ENCODE results near the gene USP10. TPM values are rescaled to one million over a fixed set of nuclear protein-coding genes. Genes with fewer than 3 reads are reported as not detected.

The USP10 gene
- total RNA-seq, 2 donors from 2014 or later = 148 to 149 TPM

DNA sequence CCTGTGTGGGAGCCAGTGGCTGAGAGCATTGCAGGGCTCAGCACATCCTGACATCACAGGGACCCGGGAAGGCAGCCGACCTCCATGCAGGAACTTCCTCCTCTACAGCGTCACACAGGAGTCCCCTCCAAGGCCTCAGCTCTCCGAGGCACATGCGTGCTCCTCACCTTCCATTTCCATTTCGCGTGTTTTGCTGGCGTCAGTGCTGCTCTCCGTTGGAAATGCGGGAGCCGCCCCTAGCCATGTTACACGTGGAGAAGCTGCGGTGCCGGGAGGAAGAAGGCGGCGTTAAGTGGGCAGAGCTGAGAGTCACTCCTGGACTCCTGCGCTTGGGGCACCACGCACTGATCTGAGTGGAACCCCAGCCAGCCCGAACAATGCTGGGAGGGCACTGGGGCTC, 94.8 kb downstream of the USP10 start:
- H3K27ac ChIP-seq (ENCODE audit: low read depth, low read length) = no peak overlapping the region
- H3K9ac ChIP-seq (ENCODE audit: extremely low read depth, low read length, poor library complexity, severe bottlenecking) = no peak overlapping the region
- no peaks in the 10 kb centered on the region for H3K36me3 ChIP-seq (ENCODE audit: control insufficient read depth, insufficient read depth, low read length)
- Mint-ChIP-seq H3K27ac (no peak overlapping the region), H3K9me3 (no peaks in the 10 kb centered on the region), H3K4me3 (no peak overlapping the region), H3K27me3 (ENCODE audit: insufficient read depth) (no peaks in the 10 kb centered on the region), H3K36me3 (ENCODE audit: low read depth) (no peaks in the 10 kb centered on the region), H3K4me1 (no peaks in the 10 kb centered on the region)
- TF ChIP-seq, protein P1, sequence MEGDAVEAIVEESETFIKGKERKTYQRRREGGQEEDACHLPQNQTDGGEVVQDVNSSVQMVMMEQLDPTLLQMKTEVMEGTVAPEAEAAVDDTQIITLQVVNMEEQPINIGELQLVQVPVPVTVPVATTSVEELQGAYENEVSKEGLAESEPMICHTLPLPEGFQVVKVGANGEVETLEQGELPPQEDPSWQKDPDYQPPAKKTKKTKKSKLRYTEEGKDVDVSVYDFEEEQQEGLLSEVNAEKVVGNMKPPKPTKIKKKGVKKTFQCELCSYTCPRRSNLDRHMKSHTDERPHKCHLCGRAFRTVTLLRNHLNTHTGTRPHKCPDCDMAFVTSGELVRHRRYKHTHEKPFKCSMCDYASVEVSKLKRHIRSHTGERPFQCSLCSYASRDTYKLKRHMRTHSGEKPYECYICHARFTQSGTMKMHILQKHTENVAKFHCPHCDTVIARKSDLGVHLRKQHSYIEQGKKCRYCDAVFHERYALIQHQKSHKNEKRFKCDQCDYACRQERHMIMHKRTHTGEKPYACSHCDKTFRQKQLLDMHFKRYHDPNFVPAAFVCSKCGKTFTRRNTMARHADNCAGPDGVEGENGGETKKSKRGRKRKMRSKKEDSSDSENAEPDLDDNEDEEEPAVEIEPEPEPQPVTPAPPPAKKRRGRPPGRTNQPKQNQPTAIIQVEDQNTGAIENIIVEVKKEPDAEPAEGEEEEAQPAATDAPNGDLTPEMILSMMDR (conservative IDR thresholded peaks at IDR 0.05) = no peak
- 96 to 97% methylated on average over 17 to 19 of the region's 19 CpGs for WGBS, 2 experiments (ENCODE audit: insufficient coverage in 1 of 2, insufficient read length in 1 of 2)
- DNase-seq = no peak
- H3K27me3 ChIP-seq (ENCODE audit: control insufficient read depth, insufficient read depth, low read length, poor library complexity, severe bottlenecking) = no peaks in the 10 kb centered on the region
- H3K9me3 ChIP-seq (ENCODE audit: control insufficient read depth, low read length) = no peaks in the 10 kb centered on the region
- H3K4me3 ChIP-seq (ENCODE audit: low read length) = no peak overlapping the region
- no peaks in the 10 kb centered on the region for H3K4me1 ChIP-seq (ENCODE audit: control insufficient read depth, insufficient read depth, low read length)

DNA sequence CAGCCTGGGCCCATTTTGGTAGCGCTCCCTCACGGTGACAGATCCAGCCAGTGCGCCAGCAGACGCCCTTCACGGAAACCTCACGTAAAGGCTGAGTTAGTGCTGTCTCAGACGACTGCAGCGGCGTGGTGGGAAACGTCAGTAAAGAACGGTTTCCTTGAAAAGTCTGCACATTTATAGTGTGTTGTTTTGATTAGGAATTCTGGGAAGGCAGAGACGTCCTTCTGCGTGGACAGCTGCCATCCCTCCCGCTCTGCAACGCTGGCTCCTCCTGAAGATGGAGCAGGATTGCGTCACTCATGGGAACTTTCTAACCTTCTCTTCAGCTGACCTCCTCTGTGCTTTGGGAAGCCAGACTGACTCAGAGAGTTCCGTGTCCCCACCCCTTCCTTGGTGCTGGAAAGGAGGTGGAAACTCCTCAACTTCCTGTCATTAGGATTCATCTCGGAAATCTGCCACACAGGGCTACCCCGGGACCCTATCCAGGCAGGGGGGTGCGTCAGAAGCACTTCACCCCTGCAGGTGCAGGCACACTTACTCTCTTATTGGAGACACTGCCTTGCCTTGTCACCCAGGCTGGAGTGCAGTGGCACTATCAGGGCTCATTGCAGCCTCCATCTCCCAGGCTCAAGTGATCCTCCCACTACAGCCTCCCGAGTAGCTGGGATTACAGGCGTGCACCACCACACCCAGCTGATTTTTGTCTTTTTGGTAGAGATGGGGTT, 95.7 kb downstream of the USP10 start:
- Mint-ChIP-seq H3K36me3 (ENCODE audit: low read depth) (no peaks in the 10 kb centered on the region), H3K4me3 (no peak overlapping the region), H3K9me3 (no peaks in the 10 kb centered on the region), H3K4me1 (no peaks in the 10 kb centered on the region), H3K27ac (no peak overlapping the region), H3K27me3 (ENCODE audit: insufficient read depth) (no peaks in the 10 kb centered on the region)
- DNase-seq = no peak
- no peaks in the 10 kb centered on the region for H3K36me3 ChIP-seq (ENCODE audit: control insufficient read depth, insufficient read depth, low read length)
- H3K4me1 ChIP-seq (ENCODE audit: control insufficient read depth, insufficient read depth, low read length) = no peaks in the 10 kb centered on the region
- no peak overlapping the region for H3K27ac ChIP-seq (ENCODE audit: low read depth, low read length)
- TF ChIP-seq, protein P1 (conservative IDR thresholded peaks at IDR 0.05) = no peak
- H3K4me3 ChIP-seq (ENCODE audit: low read length) = no peak overlapping the region
- no peaks in the 10 kb centered on the region for H3K27me3 ChIP-seq (ENCODE audit: control insufficient read depth, insufficient read depth, low read length, poor library complexity, severe bottlenecking)
- no peak overlapping the region for H3K9ac ChIP-seq (ENCODE audit: extremely low read depth, low read length, poor library complexity, severe bottlenecking)
- 93 to 95% methylated on average over 22 of the region's 22 CpGs for WGBS, 2 experiments (ENCODE audit: insufficient coverage in 1 of 2, insufficient read length in 1 of 2)
- H3K9me3 ChIP-seq (ENCODE audit: control insufficient read depth, low read length) = no peaks in the 10 kb centered on the region

DNA sequence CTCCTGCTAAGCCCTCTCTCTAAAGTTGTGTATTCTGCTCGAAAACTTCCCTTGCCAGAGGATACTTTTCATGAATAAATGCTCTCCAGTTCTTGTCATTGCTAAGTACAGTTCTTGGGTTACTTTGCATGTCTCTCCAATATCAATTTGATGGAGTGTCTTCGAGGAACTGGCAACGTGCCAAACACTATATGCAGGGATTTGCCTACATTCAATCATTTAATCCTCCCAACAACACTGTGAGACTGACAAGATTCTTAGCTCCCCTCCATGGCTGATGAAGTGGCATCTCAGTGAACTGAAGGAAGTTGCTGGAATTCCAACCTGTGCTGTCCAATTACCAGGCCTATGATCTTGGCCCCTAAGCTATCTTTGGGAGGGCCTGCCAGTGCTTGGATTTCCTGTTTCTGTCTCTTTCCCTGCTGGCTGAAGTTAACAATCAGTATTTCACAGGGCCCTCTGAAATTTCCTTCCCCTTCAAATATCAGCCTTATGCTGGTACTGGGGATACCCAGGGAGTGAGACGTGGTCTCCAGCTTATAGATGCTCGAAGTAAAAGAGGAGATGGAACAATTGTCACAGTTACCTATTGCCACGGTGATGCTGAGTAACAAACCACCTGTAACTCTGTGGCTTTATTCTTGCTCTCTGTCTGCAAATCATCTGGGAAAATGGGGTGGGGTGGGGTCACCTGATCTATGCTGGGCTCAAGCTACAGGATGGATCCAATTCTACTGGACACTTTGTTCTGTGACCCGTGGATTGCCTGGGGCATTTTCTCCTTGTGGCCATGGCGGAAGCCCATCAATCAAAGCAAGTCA, 100.6 kb downstream of the USP10 start:
- H3K36me3 ChIP-seq (ENCODE audit: control insufficient read depth, insufficient read depth, low read length) = no peaks in the 10 kb centered on the region
- no peak overlapping the region for H3K4me3 ChIP-seq (ENCODE audit: low read length)
- DNase-seq = no peak
- Mint-ChIP-seq H3K4me3 (no peak overlapping the region), H3K27ac (no peak overlapping the region), H3K4me1 (no peaks in the 10 kb centered on the region), H3K36me3 (ENCODE audit: low read depth) (no peaks in the 10 kb centered on the region), H3K27me3 (ENCODE audit: insufficient read depth) (peaks cover 2% of the 10 kb centered on the region), H3K9me3 (peaks cover 12% of the 10 kb centered on the region)
- WGBS, 2 experiments (ENCODE audit: insufficient coverage in 1 of 2, insufficient read length in 1 of 2) = 91 to 94% methylated on average over 7 to 8 of the region's 8 CpGs
- H3K27ac ChIP-seq (ENCODE audit: low read depth, low read length) = no peak overlapping the region
- H3K9me3 ChIP-seq (ENCODE audit: control insufficient read depth, low read length) = no peaks in the 10 kb centered on the region
- no peak overlapping the region for H3K9ac ChIP-seq (ENCODE audit: extremely low read depth, low read length, poor library complexity, severe bottlenecking)
- TF ChIP-seq, protein P1 (conservative IDR thresholded peaks at IDR 0.05) = no peak
- H3K4me1 ChIP-seq (ENCODE audit: control insufficient read depth, insufficient read depth, low read length) = no peaks in the 10 kb centered on the region
- no peaks in the 10 kb centered on the region for H3K27me3 ChIP-seq (ENCODE audit: control insufficient read depth, insufficient read depth, low read length, poor library complexity, severe bottlenecking)
